Keratinocyte (primary cell): ENCODE results near the gene RNASE12.

Experiments used
- CTCF ChIP-seq, 3 experiments: IDR thresholded peaks in 1 of 3; conservative IDR thresholded peaks in 1 of 3; optimal IDR thresholded peaks in 1 of 3; 2 replicates in 2 of 3; 3 replicates in 1 of 3; pipeline versions ENCODE3 to v1.5.1; 2011; ENCODE audit warnings: low read length in 3 of 3, mild to moderate bottlenecking in 3 of 3, moderate library complexity in 2 of 3, control low read depth in 1 of 3, inconsistent platforms in 1 of 3; ENCODE audit not compliant: insufficient read depth in 2 of 3; ENCODE audit errors: extremely low read depth in 1 of 3
- EZH2 ChIP-seq: IDR thresholded peaks from one replicate; pipeline ENCODE4 v1.6.1; 2012; ENCODE audit warnings: inconsistent platforms, mild to moderate bottlenecking, low read length, moderate library complexity

- no peak for TF ChIP-seq CTCF (optimal IDR thresholded peaks at IDR 0.05 in 1 of 3, IDR thresholded peaks at IDR 0.05 in 1 of 3, conservative IDR thresholded peaks at IDR 0.05 in 1 of 3; ENCODE audit: extremely low read depth in 1 of 3, insufficient read depth in 2 of 3, low read length in 3 of 3)
- no peak for TF ChIP-seq EZH2
Observed at GRCh38 chr14:20608383-20609110, 17.4 kb upstream of the RNASE12 start.
